SK-N-SH treated with all-trans-retinoic acid at 6 μM for 48 hours (cell line): ENCODE results near the gene FTO.

Experiments used
- BACH2 ChIP-seq: fragments of 250-450 bp; sonication (Bioruptor Pico); IDR thresholded peaks from 2 replicates; pipeline ENCODE4 v1.9.0; 2021; ENCODE audit warnings: mild to moderate bottlenecking, borderline replicate concordance
- ESRRG ChIP-seq: fragments of 250-450 bp; sonication (Bioruptor Pico); IDR thresholded peaks from 2 replicates; pipeline ENCODE4 v1.6.1; 2021; ENCODE audit warnings: mild to moderate bottlenecking
- OSR1 ChIP-seq: fragments of 250-450 bp; sonication (Bioruptor Pico); IDR thresholded peaks from 2 replicates; pipeline ENCODE4 v1.8.0; 2022; ENCODE audit warnings: moderate library complexity, mild to moderate bottlenecking, inconsistent platforms
- POU6F1 ChIP-seq: fragments of 250-450 bp; sonication (Bioruptor Pico); IDR thresholded peaks from 2 replicates; pipeline ENCODE4 v1.8.0; 2021; ENCODE audit warnings: low read depth, mild to moderate bottlenecking, moderate library complexity, borderline replicate concordance
- PPARA ChIP-seq: fragments of 250-450 bp; sonication (Bioruptor Pico); IDR thresholded peaks from 2 replicates; pipeline ENCODE4 v1.5.0; 2020; ENCODE audit warnings: mild to moderate bottlenecking, borderline replicate concordance
- TCF4 ChIP-seq: fragments of 250-450 bp; sonication (Bioruptor Pico); IDR thresholded peaks from 2 replicates; pipeline ENCODE4 v1.8.0; 2021; ENCODE audit warnings: mild to moderate bottlenecking, moderate library complexity, borderline replicate concordance
- TOX ChIP-seq: fragments of 250-450 bp; sonication (Bioruptor Pico); IDR thresholded peaks from 2 replicates; pipeline ENCODE4 v1.8.0; 2021; ENCODE audit warnings: mild to moderate bottlenecking, moderate library complexity, borderline replicate concordance
- TSHZ2 ChIP-seq: fragments of 250-450 bp; sonication (Bioruptor Pico); IDR thresholded peaks from 2 replicates; pipeline ENCODE4 v1.5.0; 2020; ENCODE audit warnings: mild to moderate bottlenecking, moderate library complexity
- ZFP30 ChIP-seq: fragments of 450-650 bp; formaldehyde crosslinking; IDR thresholded peaks from 2 replicates; pipeline ENCODE4 v1.5.0; 2022; ENCODE audit warnings: mild to moderate bottlenecking, moderate library complexity

- TF ChIP-seq TSHZ2 (CRISPR knock-in tag) (no peak), ZFP30 (CRISPR knock-in tag) (no peak), OSR1 (CRISPR knock-in tag) (no peak), BACH2 (CRISPR knock-in tag) (no peak), ESRRG (CRISPR knock-in tag) (no peak), TCF4 (no peak), PPARA (no peak), TOX (CRISPR knock-in tag) (no peak), POU6F1 (CRISPR knock-in tag) (no peak)
Observed at GRCh38 chr16:53782148-53782547, 78.2 kb downstream of the FTO start.
